Ectodermal cell (in vitro differentiated cells): ENCODE measurements around the gene RUNX2.

Source experiments
- H3K27ac ChIP-seq: 2 replicates; pipeline ENCODE4 v1.7.0; 2013; ENCODE audit warnings: mild to moderate bottlenecking, low read depth, low read length; ENCODE audit not compliant: insufficient read depth, poor library complexity, severe bottlenecking
- H3K27me3 ChIP-seq: 2 replicates; pipeline ENCODE4 v1.7.0; 2013; ENCODE audit warnings: mild to moderate bottlenecking, low read length; ENCODE audit not compliant: insufficient read depth, control insufficient read depth, poor library complexity, severe bottlenecking
- H3K36me3 ChIP-seq: one replicate; pipeline ENCODE4 v1.7.0; 2013; ENCODE audit warnings: low read length; ENCODE audit not compliant: control insufficient read depth, insufficient read depth
- H3K4me1 ChIP-seq: one replicate; pipeline ENCODE4 v1.7.0; 2013; ENCODE audit warnings: low read length; ENCODE audit not compliant: control insufficient read depth, insufficient read depth
- H3K4me3 ChIP-seq: 2 replicates; pipeline ENCODE4 v1.7.0; 2013; ENCODE audit warnings: low read depth, low read length, control low read depth; ENCODE audit not compliant: insufficient read depth
- H3K9me3 ChIP-seq: 2 replicates; pipeline ENCODE4 v1.7.0; 2013; ENCODE audit warnings: mild to moderate bottlenecking, low read length, moderate library complexity; ENCODE audit not compliant: control insufficient read depth
- WGBS, 2 experiments: methylation state at CpG; one replicate each; pipeline ENCODE4 v1.1.7; 2013; ENCODE audit warnings: missing lambda C conversion rate in 2 of 2; 5-methylcytosine and 5-hydroxymethylcytosine counted together

Gene RUNX2

DNA sequence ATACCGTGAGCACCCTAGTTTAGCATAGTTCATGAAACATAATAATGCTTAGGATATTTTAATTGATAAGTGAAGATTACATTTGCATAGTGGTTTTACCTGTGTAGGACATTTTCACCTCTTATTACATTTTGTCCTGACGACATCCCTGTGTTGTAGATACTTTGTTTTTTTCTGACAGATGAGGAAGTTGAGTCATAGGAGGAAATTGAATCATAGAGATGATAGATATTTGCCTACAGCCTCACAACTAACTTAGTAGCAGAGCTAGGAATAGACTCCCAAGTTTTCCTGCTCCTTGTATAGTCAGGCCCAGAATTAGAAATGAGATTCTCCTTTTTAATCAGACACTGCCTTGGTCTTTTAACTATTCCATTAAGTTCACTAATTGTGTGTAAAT is 150.1 kb downstream of the RUNX2 start:
- WGBS, 2 experiments, result 94 to 100% methylated on average over 1 to 2 of the region's 2 CpGs
- no peaks in the 10 kb centered on the region for H3K9me3 ChIP-seq
- H3K27me3 ChIP-seq, result no peaks in the 10 kb centered on the region
- H3K36me3 ChIP-seq, result no peaks in the 10 kb centered on the region
- no peak overlapping the region for H3K27ac ChIP-seq
- no peak overlapping the region for H3K4me3 ChIP-seq
- H3K4me1 ChIP-seq, result peaks cover 6% of the 10 kb centered on the region

DNA sequence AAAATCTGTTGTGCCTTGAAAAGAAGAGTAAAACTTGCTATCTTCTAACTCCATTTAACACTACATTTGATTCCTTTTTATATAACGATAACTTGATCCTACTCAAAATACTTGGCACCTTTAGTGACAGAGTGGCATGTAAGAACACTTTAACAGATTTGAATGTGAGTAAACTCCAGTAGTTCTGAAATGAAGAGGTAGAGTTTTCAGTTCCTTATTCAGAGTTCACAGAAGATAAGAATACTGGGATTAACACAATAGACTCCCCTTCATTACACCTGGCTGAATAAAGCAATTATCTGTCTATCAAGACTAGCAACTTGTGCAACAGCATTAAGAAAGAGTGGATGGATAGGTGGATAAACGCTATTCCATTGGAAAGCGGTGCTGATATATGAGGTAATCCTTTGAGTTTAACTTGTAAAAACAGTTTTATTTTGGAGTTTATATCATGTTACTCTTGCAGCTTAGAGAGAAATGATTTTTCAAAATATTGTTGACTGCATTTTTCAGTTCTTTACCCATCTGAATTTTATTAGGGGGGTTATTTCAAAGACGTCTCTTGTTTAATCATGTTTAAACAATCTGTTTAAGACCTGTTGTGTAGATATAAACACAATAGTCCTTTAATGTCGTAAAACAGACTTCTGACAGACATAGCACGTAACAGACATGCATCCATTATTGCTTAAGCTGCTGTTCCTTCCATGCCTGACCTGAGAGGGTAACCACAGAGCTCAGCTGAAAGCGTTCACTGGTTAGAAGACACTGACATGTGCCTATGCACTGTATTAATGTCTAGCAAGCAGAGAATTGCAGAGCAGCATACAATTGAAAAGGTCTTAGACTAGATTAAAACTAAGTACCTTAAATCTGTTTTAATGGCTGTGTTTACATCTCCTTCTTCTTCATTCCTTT is 152.0 kb downstream of the RUNX2 start:
- Histone ChIP-seq H3K27ac (no peak overlapping the region), H3K9me3 (no peaks in the 10 kb centered on the region), H3K27me3 (no peaks in the 10 kb centered on the region), H3K4me1 (peaks cover 6% of the 10 kb centered on the region), H3K4me3 (no peak overlapping the region), H3K36me3 (no peaks in the 10 kb centered on the region)
- WGBS, 2 experiments, result 92 to 94% methylated on average over 6 to 7 of the region's 7 CpGs

DNA sequence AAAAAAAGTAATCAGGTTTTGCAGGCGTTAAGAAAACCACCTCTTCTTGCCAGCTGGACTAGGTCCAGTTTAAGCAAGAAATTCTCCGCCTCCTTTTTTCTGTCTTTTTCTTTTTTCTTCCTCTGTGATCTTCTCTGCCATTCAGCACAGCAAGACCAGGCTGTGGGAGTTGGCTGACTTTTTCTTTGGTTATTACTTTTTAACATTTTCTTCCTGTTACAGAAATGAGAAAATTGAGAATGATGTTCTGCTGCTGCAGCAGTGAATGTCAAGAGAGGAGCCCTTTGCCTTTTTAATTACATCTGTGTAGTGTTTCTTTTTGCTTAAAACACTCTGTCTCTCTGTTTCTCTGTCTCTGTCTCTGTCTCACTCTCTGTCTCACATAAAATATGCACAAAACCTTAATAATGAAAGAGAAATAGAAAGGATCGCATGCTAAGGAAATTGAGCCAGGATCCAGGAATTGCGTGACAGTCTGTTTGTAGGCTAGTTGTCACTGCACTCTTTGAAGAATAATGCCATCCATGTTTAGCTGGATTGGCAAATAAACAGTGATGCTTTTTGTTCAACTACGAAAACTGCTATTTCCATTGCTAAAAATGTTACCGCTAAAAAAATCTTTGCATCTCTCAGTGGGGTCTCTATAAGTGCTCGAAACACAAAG is 152.8 kb downstream of the RUNX2 start:
- no peaks in the 10 kb centered on the region for H3K27me3 ChIP-seq
- H3K4me1 ChIP-seq, result peaks cover 6% of the 10 kb centered on the region
- no peak overlapping the region for H3K4me3 ChIP-seq
- no peak overlapping the region for H3K27ac ChIP-seq
- WGBS, 2 experiments, result 92 to 93% methylated on average over 7 of the region's 7 CpGs
- H3K36me3 ChIP-seq, result no peaks in the 10 kb centered on the region
- no peaks in the 10 kb centered on the region for H3K9me3 ChIP-seq

DNA sequence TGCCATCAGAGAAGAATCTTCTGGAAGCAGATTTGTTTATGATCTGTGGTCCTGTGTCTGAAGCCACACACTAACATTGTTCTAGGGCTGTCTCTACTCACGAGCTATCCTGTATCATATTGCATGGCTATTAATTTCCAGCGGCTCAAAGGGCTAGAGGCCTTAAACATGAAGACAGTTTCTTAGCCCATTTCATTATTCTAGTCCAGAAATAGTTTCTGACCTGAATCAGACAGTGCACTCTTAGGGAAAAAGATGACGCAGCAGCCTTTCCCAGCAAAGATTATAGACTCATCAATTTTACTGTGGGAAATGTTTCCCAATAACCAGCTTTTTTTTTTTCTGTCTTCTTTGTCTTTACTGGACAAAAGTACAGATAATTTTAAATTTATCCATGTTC is 154.9 kb downstream of the RUNX2 start:
- Histone ChIP-seq H3K36me3 (no peaks in the 10 kb centered on the region), H3K4me3 (no peak overlapping the region), H3K4me1 (peaks cover 6% of the 10 kb centered on the region), H3K27me3 (no peaks in the 10 kb centered on the region), H3K27ac (no peak overlapping the region), H3K9me3 (no peaks in the 10 kb centered on the region)
- 92 to 94% methylated on average over 3 of the region's 3 CpGs for WGBS, 2 experiments

DNA sequence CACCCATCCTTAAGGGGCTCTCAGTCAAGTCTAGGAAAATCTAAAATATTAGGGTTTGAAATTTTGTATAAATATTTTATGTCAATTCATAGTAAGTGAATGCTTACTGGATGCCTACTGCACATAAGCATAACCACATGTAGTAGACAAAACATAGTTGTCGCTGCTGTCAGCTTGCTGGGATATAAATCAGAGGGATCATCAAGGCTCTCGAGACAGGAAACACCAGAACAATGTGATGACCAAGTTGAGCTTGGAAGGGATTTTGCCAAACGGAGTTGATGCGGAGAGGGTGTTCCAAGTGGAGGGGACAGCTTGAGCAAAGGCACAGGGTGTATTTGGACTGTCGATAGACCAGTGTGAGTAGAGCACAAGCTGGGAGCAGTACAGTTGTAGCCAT is 155.4 kb downstream of the RUNX2 start:
- Histone ChIP-seq H3K27ac (no peak overlapping the region), H3K9me3 (no peaks in the 10 kb centered on the region), H3K27me3 (no peaks in the 10 kb centered on the region), H3K36me3 (no peaks in the 10 kb centered on the region), H3K4me3 (no peak overlapping the region), H3K4me1 (peaks cover 6% of the 10 kb centered on the region)
- WGBS, 2 experiments, result 94 to 97% methylated on average over 5 of the region's 5 CpGs

DNA sequence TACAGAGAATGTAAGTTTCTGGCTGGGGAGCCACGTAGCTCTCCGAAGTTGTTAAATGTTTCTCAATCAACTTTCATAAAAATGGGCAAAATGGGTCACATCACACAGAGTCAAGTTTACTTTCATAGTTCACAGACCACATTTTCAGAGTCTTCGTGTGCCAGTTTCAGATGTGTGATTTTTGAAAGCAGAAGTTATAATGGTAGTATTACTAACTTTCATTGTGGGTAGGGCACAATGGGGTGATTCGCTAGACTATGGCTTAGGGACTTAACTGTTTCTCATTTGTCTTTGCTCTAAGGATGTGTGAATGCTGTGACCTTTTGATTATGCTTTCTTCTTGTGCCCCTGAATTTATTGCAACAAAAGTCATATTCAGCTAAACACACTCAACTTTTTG is 158.6 kb downstream of the RUNX2 start:
- 87 to 98% methylated on average over 4 of the region's 4 CpGs for WGBS, 2 experiments
- H3K4me3 ChIP-seq, result no peak overlapping the region
- no peaks in the 10 kb centered on the region for H3K4me1 ChIP-seq
- H3K27ac ChIP-seq, result no peak overlapping the region
- H3K27me3 ChIP-seq, result no peaks in the 10 kb centered on the region
- no peaks in the 10 kb centered on the region for H3K9me3 ChIP-seq
- H3K36me3 ChIP-seq, result no peaks in the 10 kb centered on the region

DNA sequence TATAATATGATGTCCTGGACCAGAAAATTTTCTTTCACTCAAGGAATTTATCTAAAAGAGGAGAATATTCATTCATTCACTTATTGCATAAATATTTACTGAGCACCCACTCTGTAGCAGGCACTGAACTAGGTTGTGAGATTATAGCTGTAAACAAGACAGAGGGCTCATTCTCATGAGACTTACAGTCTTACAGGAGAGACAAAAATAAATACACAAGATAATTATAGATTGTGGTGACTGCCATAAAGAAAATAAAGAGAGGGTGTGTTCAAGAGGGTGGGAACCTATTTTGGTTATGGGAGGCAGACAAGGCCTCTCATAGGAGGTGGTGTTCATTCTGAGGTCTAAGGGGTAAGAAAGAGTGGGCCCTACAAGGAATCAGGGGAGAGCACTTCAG is 159.5 kb downstream of the RUNX2 start:
- Histone ChIP-seq H3K4me1 (no peaks in the 10 kb centered on the region), H3K4me3 (no peak overlapping the region)

DNA sequence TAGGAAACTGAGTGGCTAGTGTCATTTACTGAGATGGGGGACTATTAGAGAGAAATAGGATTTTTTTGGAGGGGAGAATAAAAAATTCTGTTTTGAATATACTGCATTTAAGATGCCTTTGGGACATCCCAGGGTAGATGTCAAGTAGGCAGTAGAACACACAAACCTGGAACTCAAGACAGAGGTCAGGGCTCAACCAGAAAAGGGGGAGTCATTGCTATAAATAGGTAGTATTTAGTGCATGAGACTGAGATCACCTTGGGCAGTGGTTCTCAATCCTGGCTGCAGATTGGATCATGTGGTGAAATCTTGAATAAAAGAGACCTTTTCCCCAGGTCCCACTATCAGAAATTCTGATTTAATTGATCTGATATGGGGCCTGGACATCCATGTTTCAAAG is 160.1 kb downstream of the RUNX2 start:
- Histone ChIP-seq H3K36me3 (no peaks in the 10 kb centered on the region), H3K4me1 (no peaks in the 10 kb centered on the region), H3K27ac (no peak overlapping the region)

More for the DNA sequence above, 159.5 kb downstream of the RUNX2 start:
- Histone ChIP-seq H3K27ac (no peak overlapping the region), H3K27me3 (no peaks in the 10 kb centered on the region), H3K9me3 (no peaks in the 10 kb centered on the region), H3K36me3 (no peaks in the 10 kb centered on the region)

DNA sequence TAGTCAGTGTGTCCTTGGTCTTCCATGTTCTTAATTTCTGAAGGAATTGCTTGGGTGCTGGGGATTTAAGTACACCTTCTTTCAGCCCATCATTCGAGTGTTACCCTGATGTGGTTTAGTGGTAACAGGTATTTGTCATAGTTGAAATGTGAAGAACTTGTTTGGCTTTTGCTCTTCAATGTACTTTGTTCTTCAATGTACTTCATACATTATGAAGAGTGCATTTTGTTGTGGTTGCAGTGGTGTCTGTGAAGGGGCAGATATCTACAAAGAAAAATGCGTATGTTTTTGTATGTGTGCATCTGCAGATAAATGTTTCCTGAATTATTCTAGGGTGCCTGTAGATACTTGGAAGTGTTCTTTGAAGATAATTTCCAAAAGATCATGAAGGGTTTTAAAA is 160.8 kb downstream of the RUNX2 start:
- 94 to 100% methylated on average over 2 of the region's 2 CpGs for WGBS, 2 experiments
- Histone ChIP-seq H3K27ac (no peak overlapping the region), H3K36me3 (no peaks in the 10 kb centered on the region)

More for the DNA sequence above, 160.1 kb downstream of the RUNX2 start:
- H3K27me3 ChIP-seq, result no peaks in the 10 kb centered on the region
- H3K4me3 ChIP-seq, result no peak overlapping the region
- H3K9me3 ChIP-seq, result no peaks in the 10 kb centered on the region

DNA sequence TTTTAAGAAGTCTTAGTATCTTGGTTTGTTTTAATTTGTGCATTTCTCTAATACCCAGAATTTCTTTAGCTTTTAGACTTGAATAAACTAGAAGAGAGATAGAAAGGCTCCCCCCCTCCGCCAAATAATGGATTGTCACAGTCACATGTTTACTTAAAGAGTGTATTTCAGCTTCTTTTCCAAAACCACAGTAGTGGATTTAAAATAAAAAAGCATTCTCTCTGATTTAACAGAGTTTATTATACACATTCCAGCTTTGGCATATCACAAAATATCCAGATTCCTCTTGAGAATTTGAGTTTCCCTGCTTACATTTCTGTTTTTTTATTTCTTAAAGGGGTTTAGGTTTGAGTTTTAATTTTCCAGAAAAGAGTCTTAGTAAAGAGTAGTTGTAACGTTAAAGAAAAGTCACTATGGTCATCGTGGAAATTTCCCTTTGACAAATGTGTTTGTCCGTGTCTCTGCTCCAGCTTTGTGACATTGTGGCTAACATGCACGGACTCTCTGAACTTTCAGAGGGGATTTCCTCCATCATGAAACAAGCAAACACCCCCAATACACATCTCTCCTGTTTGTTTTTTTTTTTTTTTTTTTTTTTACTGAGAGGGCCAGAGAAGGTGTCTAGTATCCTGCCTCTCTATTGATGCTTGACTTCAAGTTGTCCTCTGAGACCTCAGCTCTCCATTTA is 163.1 kb downstream of the RUNX2 start:
- 94 to 98% methylated on average over 4 to 5 of the region's 5 CpGs for WGBS, 2 experiments

More for the DNA sequence above, 160.8 kb downstream of the RUNX2 start:
- Histone ChIP-seq H3K9me3 (no peaks in the 10 kb centered on the region), H3K4me3 (no peak overlapping the region), H3K27me3 (no peaks in the 10 kb centered on the region), H3K4me1 (no peaks in the 10 kb centered on the region)

More for the DNA sequence above, 163.1 kb downstream of the RUNX2 start:
- no peak overlapping the region for H3K27ac ChIP-seq
- H3K27me3 ChIP-seq, result no peaks in the 10 kb centered on the region
- no peak overlapping the region for H3K4me3 ChIP-seq
- H3K36me3 ChIP-seq, result no peaks in the 10 kb centered on the region
- no peaks in the 10 kb centered on the region for H3K4me1 ChIP-seq
- H3K9me3 ChIP-seq, result no peaks in the 10 kb centered on the region
